GM13977 (cell line): ENCODE measurements around the gene PRDM12.

ENCODE experiments used
- DNase-seq: peaks from one replicate; pipeline ENCODE4 v3.0.0; 2012; ENCODE audit warnings: low spot score
- CTCF ChIP-seq: IDR thresholded peaks from 2 replicates; pipeline ENCODE4 v1.5.1; 2012; ENCODE audit warnings: mild to moderate bottlenecking, control low read depth; ENCODE audit not compliant: insufficient read depth; ENCODE audit errors: extremely low read depth, missing control alignments
- in situ Hi-C: fragments of 300-500 bp; cut with MboI; formaldehyde crosslinking; loops from one replicate; pipeline ENCODE4 v1.12.0; 2022; ENCODE audit warnings: low sequenced_read_pairs, low pct_unique_long_range_greater_than_20kb, mixed read lengths, inconsistent platforms; ENCODE audit not compliant: unreplicated experiment

PRDM12 gene

GRCh38 chr9:130635721-130636647 is 28.4 kb upstream of the PRDM12 start:
- DNase-seq: no peak
- TF ChIP-seq CTCF: no peak
- in situ Hi-C loops: no loop called here

GRCh38 chr9:130636648-130637020 is 27.8 kb upstream of the PRDM12 start:
- in situ Hi-C loops: no loop called here
- DNase-seq: no peak
- no peak for TF ChIP-seq CTCF

- in situ Hi-C loops: no loop called here
- no peak for DNase-seq
Measured at GRCh38 chr9:130638284-130639123, 25.9 kb upstream of the PRDM12 start.

GRCh38 chr9:130639124-130639765 is 25.1 kb upstream of the PRDM12 start:
- DNase-seq: no peak
- TF ChIP-seq CTCF: no peak
- in situ Hi-C loops: no loop called here

More at GRCh38 chr9:130638284-130639123, 25.9 kb upstream of the PRDM12 start:
- no peak for TF ChIP-seq CTCF

- TF ChIP-seq CTCF: no peak
- no peak for DNase-seq
- in situ Hi-C loops: no loop called here
Measured at GRCh38 chr9:130639866-130640555, 24.4 kb upstream of the PRDM12 start.

- DNase-seq: no peak
- no peak for TF ChIP-seq CTCF
- in situ Hi-C loops: no loop called here
Measured at GRCh38 chr9:130640681-130641080, 23.7 kb upstream of the PRDM12 start.
